Limb (tissue), 2 donors: ENCODE measurements around the gene APLP2.

Experiments used
- DNase-seq, 2 donors: peaks; one replicate each; pipeline ENCODE4 v3.0.0-alpha.2; 2016; ENCODE audit errors: extremely low spot score in 2 of 2

APLP2 gene

GRCh38 chr11:130145975-130146776 is 76.5 kb downstream of the APLP2 start:
- no peak for DNase-seq

- no peak for DNase-seq
Measured at GRCh38 chr11:130146796-130147195, 77.1 kb downstream of the APLP2 start.

- no peak for DNase-seq
Measured at GRCh38 chr11:130148796-130149326, 79.2 kb downstream of the APLP2 start.

- no peak for DNase-seq
Measured at GRCh38 chr11:130150790-130151189, 81.1 kb downstream of the APLP2 start.

- no peak for DNase-seq
Measured at GRCh38 chr11:130151196-130151595, 81.5 kb downstream of the APLP2 start.

- no peak for DNase-seq
Measured at GRCh38 chr11:130156108-130157022, 86.7 kb downstream of the APLP2 start.

GRCh38 chr11:130157101-130157500 is 87.4 kb downstream of the APLP2 start:
- DNase-seq = no peak

GRCh38 chr11:130157840-130158239 is 88.1 kb downstream of the APLP2 start:
- no peak for DNase-seq

GRCh38 chr11:130159139-130159538 is 89.4 kb downstream of the APLP2 start:
- DNase-seq = no peak

- DNase-seq = peak in 1 of 2 donors; percentile 45
Measured at GRCh38 chr11:130159657-130160497, 90.2 kb downstream of the APLP2 start, which contains the start of gene ST14. Gene ST14 (plus strand): TSS chr11:130159782. CDS start chr11:130159980, 198 bp downstream.

- DNase-seq = no peak
Measured at GRCh38 chr11:130160498-130161155, 90.9 kb downstream of the APLP2 start.

GRCh38 chr11:130161441-130162145 is 91.9 kb downstream of the APLP2 start:
- no peak for DNase-seq

- DNase-seq = no peak
Measured at GRCh38 chr11:130162733-130163132, 93.0 kb downstream of the APLP2 start.

GRCh38 chr11:130163346-130164220 is 93.9 kb downstream of the APLP2 start:
- no peak for DNase-seq

- DNase-seq = no peak
Measured at GRCh38 chr11:130164221-130164570, 94.5 kb downstream of the APLP2 start.

GRCh38 chr11:130165601-130166456 is 96.1 kb downstream of the APLP2 start:
- no peak for DNase-seq

GRCh38 chr11:130166457-130166784 is 96.7 kb downstream of the APLP2 start:
- no peak for DNase-seq

- no peak for DNase-seq
Measured at GRCh38 chr11:130167146-130167545, 97.5 kb downstream of the APLP2 start.
